Gastrocnemius medialis (tissue), 4 donors: ENCODE measurements around the gene STAP2. TPM values are rescaled to one million over a fixed set of nuclear protein-coding genes. Genes with fewer than 3 reads are reported as not detected.

Experiments
- ATAC-seq, 2 donors: fragments of 150-250 bp; one replicate each; pipeline ENCODE4 v1.9.1; 2016
- DNase-seq, 2 donors: peaks; one replicate each; pipeline ENCODE4 v3.0.0-alpha.2; 2019
- H3K27ac ChIP-seq, 4 donors: fragments of 200-600 bp; sonication (generic); 1 replicate in 1 of 4; 2 replicates in 3 of 4; pipeline ENCODE4 v1.5.1; 2016 to 2018; ENCODE audit warnings: mild to moderate bottlenecking in 2 of 4, moderate library complexity in 1 of 4
- H3K27me3 ChIP-seq, 3 donors: fragments of 200-600 bp; sonication (generic) in 2 of 3; 1 replicate in 1 of 3; 2 replicates in 2 of 3; pipeline versions ENCODE4 v1.5.1 to v1.6.0; 2016 to 2019; ENCODE audit warnings: mild to moderate bottlenecking in 1 of 3, moderate library complexity in 1 of 3
- H3K36me3 ChIP-seq, 2 donors: fragments of 200-600 bp; sonication (generic) in 1 of 2; one replicate each; pipeline ENCODE4 v1.5.1; 2017 to 2018
- H3K4me1 ChIP-seq, 2 donors: fragments of 200-600 bp; sonication (generic) in 1 of 2; one replicate each; pipeline ENCODE4 v1.5.1; 2016 to 2017; ENCODE audit warnings: mild to moderate bottlenecking in 2 of 2
- H3K4me3 ChIP-seq, 4 donors: fragments of 200-600 bp; sonication (generic) in 3 of 4; 1 replicate in 1 of 4; 2 replicates in 3 of 4; pipeline ENCODE4 v1.5.1; 2016 to 2019; ENCODE audit warnings: mild to moderate bottlenecking in 2 of 4
- H3K9me3 ChIP-seq, 3 donors: fragments of 200-600 bp; sonication (generic) in 2 of 3; 1 replicate in 1 of 3; 2 replicates in 2 of 3; pipeline ENCODE4 v1.5.1; 2016 to 2019
- POLR2A ChIP-seq, 2 donors: fragments of 450-650 bp; IDR thresholded peaks; one replicate each; pipeline ENCODE4 v1.6.1; 2017; ENCODE audit warnings: antibody characterized with exemption in 2 of 2, mild to moderate bottlenecking in 2 of 2, moderate library complexity in 2 of 2
- in situ Hi-C, 4 donors: fragments of 200-750 bp; cut with MboI; loops; one replicate each; pipeline versions ENCODE4 v1.15.0 to v1.8.0; 2017; ENCODE audit warnings: low sequenced_read_pairs in 4 of 4
- intact Hi-C: fragments of 100-400 bp; cut with DNase I; formaldehyde crosslinking; loops from one replicate; pipeline ENCODE4 v1.15.1; 2023; ENCODE audit warnings: low total_unique reads
- total RNA-seq, 4 donors: library from RNA; depleted of rRNA; stranded (reverse); fragments of >200 nt; gene quantifications; one replicate each; pipeline versions ENCODE4 v1.1.0 to v1.2.3, GENCODE V29; 2016
- TF ChIP-seq, protein P1 (sequence below), 5 experiments: fragments of 450-650 bp in 3 of 5; fragments of 200-600 bp in 2 of 5; sonication (generic) in 2 of 5; IDR thresholded peaks in 4 of 5; conservative IDR thresholded peaks in 1 of 5; 1 replicate in 4 of 5; 2 replicates in 1 of 5; pipeline ENCODE4 v1.5.1; 2016 to 2019; ENCODE audit warnings: antibody characterized with exemption in 5 of 5, mild to moderate bottlenecking in 3 of 5, moderate library complexity in 3 of 5

Gene STAP2
- total RNA-seq, 4 donors from 2014 or later: 0.94 to 2.1 (median 1.3) TPM; not detected in 1

DNA sequence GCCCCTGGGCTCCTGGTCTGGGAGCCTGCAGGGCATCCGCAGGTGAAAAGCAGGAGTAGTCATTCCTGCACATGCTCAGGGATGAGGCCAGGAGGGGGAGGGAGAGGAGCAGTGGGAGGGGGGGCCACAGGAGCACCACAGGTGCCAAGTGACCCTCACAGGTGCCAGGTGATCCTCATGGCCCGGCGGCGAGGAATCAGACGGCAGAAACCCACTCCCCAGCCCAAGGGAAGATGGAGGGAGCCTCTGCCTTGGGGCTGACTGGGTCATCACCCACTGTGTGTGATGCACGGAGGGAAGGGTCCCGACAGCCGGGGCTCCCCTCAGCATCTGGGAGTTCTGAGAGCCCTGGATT lies 34.4 kb upstream of the STAP2 start:
- in situ Hi-C loops: no loop called here
- Histone ChIP-seq H3K27ac (peak overlapping the region; percentile 83 to 95 (median 92)), H3K4me1 (peaks cover 100% of the 10 kb centered on the region in 2 donors), H3K4me3 (no peak overlapping the region), H3K27me3 (no peaks in the 10 kb centered on the region), H3K36me3 (no peaks in the 10 kb centered on the region), H3K9me3 (no peaks in the 10 kb centered on the region)
- no peak for DNase-seq
- intact Hi-C loops: no loop called here
- TF ChIP-seq, protein P1, sequence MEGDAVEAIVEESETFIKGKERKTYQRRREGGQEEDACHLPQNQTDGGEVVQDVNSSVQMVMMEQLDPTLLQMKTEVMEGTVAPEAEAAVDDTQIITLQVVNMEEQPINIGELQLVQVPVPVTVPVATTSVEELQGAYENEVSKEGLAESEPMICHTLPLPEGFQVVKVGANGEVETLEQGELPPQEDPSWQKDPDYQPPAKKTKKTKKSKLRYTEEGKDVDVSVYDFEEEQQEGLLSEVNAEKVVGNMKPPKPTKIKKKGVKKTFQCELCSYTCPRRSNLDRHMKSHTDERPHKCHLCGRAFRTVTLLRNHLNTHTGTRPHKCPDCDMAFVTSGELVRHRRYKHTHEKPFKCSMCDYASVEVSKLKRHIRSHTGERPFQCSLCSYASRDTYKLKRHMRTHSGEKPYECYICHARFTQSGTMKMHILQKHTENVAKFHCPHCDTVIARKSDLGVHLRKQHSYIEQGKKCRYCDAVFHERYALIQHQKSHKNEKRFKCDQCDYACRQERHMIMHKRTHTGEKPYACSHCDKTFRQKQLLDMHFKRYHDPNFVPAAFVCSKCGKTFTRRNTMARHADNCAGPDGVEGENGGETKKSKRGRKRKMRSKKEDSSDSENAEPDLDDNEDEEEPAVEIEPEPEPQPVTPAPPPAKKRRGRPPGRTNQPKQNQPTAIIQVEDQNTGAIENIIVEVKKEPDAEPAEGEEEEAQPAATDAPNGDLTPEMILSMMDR (IDR thresholded peaks at IDR 0.05 in 4 of 5, conservative IDR thresholded peaks at IDR 0.05 in 1 of 5): no peak
- no peak for TF ChIP-seq POLR2A (IDR thresholded peaks at IDR 0.05)
- no peak for ATAC-seq

DNA sequence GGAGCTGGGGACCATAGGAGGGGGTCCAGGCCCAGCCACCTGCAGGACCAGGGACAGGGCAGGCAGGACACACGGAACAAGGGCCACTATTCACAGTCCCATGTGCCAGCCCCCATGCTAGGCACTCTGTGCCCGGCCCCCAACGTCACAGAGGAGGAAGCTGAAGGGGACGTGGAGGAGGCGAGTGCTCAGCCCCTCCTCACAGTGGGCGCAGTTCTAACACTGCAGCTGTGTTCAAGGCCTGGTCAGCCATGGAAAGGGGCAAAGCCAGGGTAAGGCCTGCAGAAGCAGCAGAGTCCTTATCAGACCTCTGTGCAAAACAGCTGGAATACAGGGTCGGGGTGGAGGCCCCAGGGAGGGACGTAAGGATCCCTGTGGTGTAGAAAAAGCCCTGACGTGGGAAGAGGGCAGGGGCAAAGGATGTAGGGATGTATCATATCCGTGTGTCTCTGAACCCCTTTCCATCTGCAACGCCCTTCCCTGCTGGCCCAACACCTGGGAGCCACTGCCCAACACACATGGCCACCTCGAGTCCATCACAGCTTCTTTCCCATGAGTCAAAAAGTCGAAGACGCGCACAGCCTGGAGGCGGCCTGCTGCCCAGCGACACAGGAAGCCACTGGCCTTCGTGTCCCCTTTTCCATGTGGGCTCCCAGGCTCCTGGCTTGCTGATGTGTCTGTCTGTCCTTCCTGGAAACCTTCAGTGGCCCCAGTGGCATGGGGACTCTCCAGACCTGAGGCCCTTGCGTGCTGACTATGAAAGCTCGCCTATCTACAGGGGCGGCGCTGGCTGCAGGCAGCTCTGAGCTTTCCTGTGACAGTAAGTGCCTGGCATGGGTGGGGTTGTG lies 33.8 kb upstream of the STAP2 start:
- DNase-seq (no peak), ATAC-seq (no peak)
- intact Hi-C loops: no loop called here
- in situ Hi-C loops: no loop called here
- Histone ChIP-seq H3K27me3 (no peaks in the 10 kb centered on the region), H3K36me3 (no peaks in the 10 kb centered on the region), H3K9me3 (no peaks in the 10 kb centered on the region), H3K4me3 (no peak overlapping the region), H3K4me1 (peaks cover 99 to 100% of the 10 kb centered on the region in 2 donors), H3K27ac (peak overlapping the region; percentile 83 to 95 (median 92))
- TF ChIP-seq, protein P1 (IDR thresholded peaks at IDR 0.05 in 4 of 5, conservative IDR thresholded peaks at IDR 0.05 in 1 of 5): no peak
- no peak for TF ChIP-seq POLR2A (IDR thresholded peaks at IDR 0.05)

DNA sequence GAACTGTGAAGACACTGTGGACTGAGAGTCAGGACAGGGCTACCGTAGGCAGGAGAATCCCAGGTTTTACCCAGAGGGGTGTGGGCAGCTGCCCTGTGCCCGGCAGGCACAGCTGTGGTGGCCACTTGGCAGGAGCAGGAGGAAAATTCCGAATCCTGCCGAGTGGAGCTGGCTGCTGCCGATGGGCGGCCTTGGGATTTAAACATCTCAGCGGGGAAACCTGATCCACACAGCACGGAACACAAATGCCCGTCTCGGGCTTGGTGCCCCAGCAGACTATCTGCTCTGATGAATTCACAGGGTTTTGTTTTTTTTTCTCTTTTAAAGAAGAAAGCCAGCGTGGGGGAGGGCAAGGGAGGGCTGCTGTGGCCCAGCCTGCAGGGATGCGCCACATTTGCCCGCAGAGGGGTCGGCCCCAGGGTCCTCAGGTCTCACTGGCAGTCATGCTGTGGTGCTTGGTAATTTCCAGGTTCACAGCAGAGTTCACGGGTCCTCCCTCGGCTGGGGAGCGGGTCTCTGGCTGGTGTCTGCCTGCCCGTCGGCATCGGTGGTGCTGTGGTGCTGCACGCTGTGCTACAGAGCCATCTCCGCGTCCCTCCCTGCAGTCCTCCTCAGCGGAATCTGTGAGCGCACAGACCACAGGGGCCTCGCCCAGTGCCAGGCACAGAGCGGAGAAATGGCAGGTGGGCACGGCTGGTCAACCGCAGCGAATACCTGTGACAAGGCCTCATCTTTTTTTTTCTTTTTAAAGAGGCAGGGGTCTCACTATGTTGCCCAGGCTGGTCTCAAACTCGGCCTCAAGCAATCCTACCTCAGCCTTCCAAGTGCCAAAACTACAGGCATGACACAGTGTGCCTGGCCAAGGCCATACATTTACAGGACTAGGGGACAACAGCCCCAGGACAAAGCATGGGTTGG lies 32.9 kb upstream of the STAP2 start:
- Histone ChIP-seq H3K27me3 (no peaks in the 10 kb centered on the region), H3K4me1 (peaks cover 90 to 98% of the 10 kb centered on the region in 2 donors), H3K36me3 (peaks cover 0 to under 1% of the 10 kb centered on the region in 2 donors), H3K9me3 (no peaks in the 10 kb centered on the region), H3K4me3 (peak overlapping the region in 1 of 4 donors; percentile 2), H3K27ac (peak overlapping the region; percentile 83 to 95 (median 92))
- peak; percentile 78 to 85 for DNase-seq
- intact Hi-C loops: loop anchor here (2.0 kb wide), 1 partner anchor 29 kb away; the partner anchor contains the start of gene MPND
- in situ Hi-C loops: no loop called here
- ATAC-seq: peak; percentile 55
- TF ChIP-seq, protein P1 (IDR thresholded peaks at IDR 0.05 in 4 of 5, conservative IDR thresholded peaks at IDR 0.05 in 1 of 5): peak in 1 of 5 experiments; percentile 18
- peak in 1 of 2 donors; percentile 16 for TF ChIP-seq POLR2A (IDR thresholded peaks at IDR 0.05)

DNA sequence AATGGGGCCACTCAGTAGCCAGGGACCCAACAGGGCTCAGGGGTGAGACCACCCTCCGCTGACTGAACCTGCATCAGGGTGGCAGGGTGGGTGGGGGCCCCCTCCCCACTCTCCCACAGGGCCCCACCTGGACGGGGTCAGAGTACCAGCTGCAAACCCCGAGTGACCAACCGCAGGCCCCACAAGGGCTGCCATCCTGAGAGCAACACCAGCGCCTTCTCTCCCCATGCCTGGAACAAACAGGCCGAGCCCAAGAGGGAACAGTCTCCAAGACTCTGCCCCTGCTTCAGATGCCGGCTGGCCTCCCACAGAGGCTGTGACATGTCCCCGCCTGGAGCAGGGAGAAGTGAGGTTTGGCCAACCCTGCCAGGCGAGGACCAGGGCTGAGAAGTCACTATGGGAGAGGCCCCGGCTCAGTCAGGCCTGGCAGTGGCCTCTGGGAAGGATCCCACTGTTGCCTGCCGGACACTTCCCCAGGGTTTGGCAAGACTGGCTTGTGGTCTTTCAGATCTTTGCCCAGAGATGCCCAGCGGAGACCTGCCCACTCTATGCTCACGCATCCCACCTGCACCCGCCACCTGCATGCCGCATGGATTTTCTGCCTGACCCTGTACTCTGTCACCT lies 31.9 kb upstream of the STAP2 start:
- intact Hi-C loops: loop anchor here (1.0 to 2.0 kb wide), 2 partner anchors 28 to 30 kb away; partner anchors contain the start of genes MPND and SH3GL1
- TF ChIP-seq, protein P1 (IDR thresholded peaks at IDR 0.05 in 4 of 5, conservative IDR thresholded peaks at IDR 0.05 in 1 of 5): no peak
- TF ChIP-seq POLR2A (IDR thresholded peaks at IDR 0.05): no peak
- H3K27ac ChIP-seq: peak overlapping the region; percentile 83 to 95 (median 92)
- H3K4me1 ChIP-seq: peaks cover 80 to 89% of the 10 kb centered on the region in 2 donors
- H3K27me3 ChIP-seq: no peaks in the 10 kb centered on the region
- peaks cover 0 to 11% of the 10 kb centered on the region in 2 donors for H3K36me3 ChIP-seq
- in situ Hi-C loops: no loop called here
- no peaks in the 10 kb centered on the region for H3K9me3 ChIP-seq
- DNase-seq (no peak), ATAC-seq (no peak)
- H3K4me3 ChIP-seq: peak overlapping the region in 2 of 4 donors; percentile 2 to 6
